HepG2 (cell line): ENCODE data around the gene RBM26.

Source experiments
- BHLHE40 ChIP-seq: IDR thresholded peaks from 2 replicates; pipeline ENCODE4 v1.6.1; 2011; ENCODE audit warnings: low read length, improper control_type of control experiment
- MYC ChIP-seq: sonication (generic); formaldehyde crosslinking; IDR thresholded peaks from 2 replicates; pipeline ENCODE4 v1.9.0; 2021; ENCODE audit warnings: missing genetic modification reagents, borderline replicate concordance
- POLR2A ChIP-seq, 2 experiments: IDR thresholded peaks; 2 replicates each; pipeline ENCODE4 v1.6.1; 2011; ENCODE audit warnings: low read depth in 2 of 2, low read length in 2 of 2, mild to moderate bottlenecking in 1 of 2, moderate library complexity in 1 of 2; ENCODE audit not compliant: insufficient read depth in 1 of 2
- TMF1 ChIP-seq: sonication (generic); formaldehyde crosslinking; IDR thresholded peaks from 2 replicates; pipeline ENCODE4 v1.8.1; 2022; ENCODE audit warnings: low read depth, missing genetic modification reagents
- YEATS2 ChIP-seq: sonication (generic); formaldehyde crosslinking; IDR thresholded peaks from 2 replicates; pipeline ENCODE4 v1.4.0; 2020; ENCODE audit warnings: missing genetic modification reagents, borderline replicate concordance
- YY1 ChIP-seq: IDR thresholded peaks from 2 replicates; pipeline ENCODE4 v1.6.1; 2011; ENCODE audit warnings: low read length, low read depth, moderate library complexity, mild to moderate bottlenecking; ENCODE audit not compliant: insufficient read depth, insufficient replicate concordance
- ZFP1 ChIP-seq: IDR thresholded peaks from 2 replicates; pipeline ENCODE4 v1.6.1; 2016
- TF ChIP-seq, protein P1 (sequence below): sonication (generic); formaldehyde crosslinking; IDR thresholded peaks from 2 replicates; pipeline ENCODE4 v1.5.0; 2020; ENCODE audit warnings: mild to moderate bottlenecking, missing genetic modification reagents, moderate library complexity

DNA sequence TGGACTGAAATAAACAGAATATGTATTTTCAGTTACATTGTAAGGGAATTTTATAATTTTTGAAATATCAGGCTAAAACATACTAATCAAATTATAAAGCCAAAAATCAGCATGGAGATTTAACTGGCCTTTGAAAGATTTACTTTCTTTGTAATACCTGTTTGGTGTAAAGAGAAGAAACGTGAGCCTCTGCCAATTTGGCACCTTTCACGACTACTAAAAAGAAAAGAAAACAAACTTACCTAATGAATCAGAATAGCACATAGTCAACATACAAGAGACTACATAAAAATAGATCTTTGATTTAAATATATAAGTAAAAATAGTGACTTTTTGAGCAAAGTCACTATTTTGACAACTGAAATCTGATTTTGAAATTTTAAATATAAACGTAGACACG is 87.4 kb downstream of the RBM26 start:
- TF ChIP-seq BHLHE40 (no peak), MYC (CRISPR knock-in tag) (no peak), TMF1 (no peak), YEATS2 (CRISPR knock-in tag) (no peak), ZFP1 (CRISPR knock-in tag) (no peak), YY1 (no peak), POLR2A (IDR thresholded peaks at IDR 0.05; ENCODE audit: insufficient read depth in 1 of 2, low read depth in 2 of 2, low read length in 2 of 2) (no peak)
- TF ChIP-seq, protein P1, sequence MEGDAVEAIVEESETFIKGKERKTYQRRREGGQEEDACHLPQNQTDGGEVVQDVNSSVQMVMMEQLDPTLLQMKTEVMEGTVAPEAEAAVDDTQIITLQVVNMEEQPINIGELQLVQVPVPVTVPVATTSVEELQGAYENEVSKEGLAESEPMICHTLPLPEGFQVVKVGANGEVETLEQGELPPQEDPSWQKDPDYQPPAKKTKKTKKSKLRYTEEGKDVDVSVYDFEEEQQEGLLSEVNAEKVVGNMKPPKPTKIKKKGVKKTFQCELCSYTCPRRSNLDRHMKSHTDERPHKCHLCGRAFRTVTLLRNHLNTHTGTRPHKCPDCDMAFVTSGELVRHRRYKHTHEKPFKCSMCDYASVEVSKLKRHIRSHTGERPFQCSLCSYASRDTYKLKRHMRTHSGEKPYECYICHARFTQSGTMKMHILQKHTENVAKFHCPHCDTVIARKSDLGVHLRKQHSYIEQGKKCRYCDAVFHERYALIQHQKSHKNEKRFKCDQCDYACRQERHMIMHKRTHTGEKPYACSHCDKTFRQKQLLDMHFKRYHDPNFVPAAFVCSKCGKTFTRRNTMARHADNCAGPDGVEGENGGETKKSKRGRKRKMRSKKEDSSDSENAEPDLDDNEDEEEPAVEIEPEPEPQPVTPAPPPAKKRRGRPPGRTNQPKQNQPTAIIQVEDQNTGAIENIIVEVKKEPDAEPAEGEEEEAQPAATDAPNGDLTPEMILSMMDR (CRISPR knock-in tag) = no peak
